Stimulated activated CD8-positive, alpha-beta memory T cell treated with anti-CD3 and anti-CD28 coated beads, Interleukin-7, amount 100 ng/mL, for 24 hours (primary cell): ENCODE results near the gene KCNQ1.

ENCODE experiments used
- DNase-seq: peaks from one replicate; pipeline ENCODE4 v3.0.0-alpha.2; 2020; ENCODE audit warnings: low read depth

KCNQ1 gene

GRCh38 chr11:2524446-2525165 lies 79.8 kb downstream of the KCNQ1 start:
- DNase-seq = no peak

- DNase-seq = no peak
Observed at GRCh38 chr11:2525166-2525861, 80.5 kb downstream of the KCNQ1 start.

GRCh38 chr11:2525941-2526807 lies 81.4 kb downstream of the KCNQ1 start:
- DNase-seq = no peak

- DNase-seq = no peak
Observed at GRCh38 chr11:2526808-2527381, 82.1 kb downstream of the KCNQ1 start.

- no peak for DNase-seq
Observed at GRCh38 chr11:2527621-2528291, 82.9 kb downstream of the KCNQ1 start.

- DNase-seq = no peak
Observed at GRCh38 chr11:2528301-2529050, 83.7 kb downstream of the KCNQ1 start.

GRCh38 chr11:2529173-2529572 lies 84.4 kb downstream of the KCNQ1 start:
- no peak for DNase-seq

- DNase-seq = no peak
Observed at GRCh38 chr11:2529636-2530035, 84.8 kb downstream of the KCNQ1 start.

GRCh38 chr11:2530131-2530854 lies 85.5 kb downstream of the KCNQ1 start:
- no peak for DNase-seq

GRCh38 chr11:2530855-2531200 lies 86.0 kb downstream of the KCNQ1 start:
- no peak for DNase-seq

GRCh38 chr11:2531277-2531986 lies 86.6 kb downstream of the KCNQ1 start:
- DNase-seq = peak; percentile 41

- DNase-seq = no peak
Observed at GRCh38 chr11:2531987-2532703, 87.3 kb downstream of the KCNQ1 start.

- peak; percentile 91 for DNase-seq
Observed at GRCh38 chr11:2532704-2533586, 88.1 kb downstream of the KCNQ1 start.

- DNase-seq = no peak
Observed at GRCh38 chr11:2533587-2534133, 88.9 kb downstream of the KCNQ1 start.

- DNase-seq = no peak
Observed at GRCh38 chr11:2534134-2534956, 89.5 kb downstream of the KCNQ1 start.

GRCh38 chr11:2534957-2535672 lies 90.3 kb downstream of the KCNQ1 start:
- no peak for DNase-seq
